ENCODE data around the gene ITM2A. TPM values are rescaled to one million over a fixed set of nuclear protein-coding genes. Genes with fewer than 3 reads are reported as not detected.

The ITM2A gene
- total RNA-seq (10 to 100 TPM in 2 of 6 donors, 1 to 10 TPM in 4; 4.8 to 14.2 (median 8.3) TPM), polyA plus RNA-seq (1 to 10 TPM; 2.1 to 3.9 TPM)

GRCh38 chrX:79366873-79367749 lies at the start of gene ITM2A:
ITM2A (minus strand) TSS chrX:79367334; CDS start chrX:79367215, 119 bp downstream.
- Histone ChIP-seq H3K27ac (no peak within 1 kb of the TSS), H3K9me3 (no peaks in the 10 kb centered on the region), H3K36me3 (no peaks in the 10 kb centered on the region), H3K4me1 (no peaks in the 10 kb centered on the region), H3K4me3 (peak within 1 kb of the TSS in 2 of 4 donors; percentile 18 to 40), H3K27me3 (peaks cover 0 to 12% (median 3%) of the 10 kb centered on the region in 4 donors)
- WGBS, 2 donors = 4 to 16% methylated on average over 37 to 38 of the region's 38 CpGs
- ATAC-seq (peak; percentile 46 to 72 (median 60)), DNase-seq (peak; percentile 3 to 59 (median 20)), FAIRE-seq (no peak)
- intact Hi-C loops (cut with DNase I) = no loop called here
- no peak for TF ChIP-seq CTCF (IDR thresholded peaks at IDR 0.05)

GRCh38 chrX:79415056-79415455 lies 47.9 kb upstream of the ITM2A start:
- Histone ChIP-seq H3K36me3 (no peaks in the 10 kb centered on the region), H3K27me3 (peaks cover 0 to 10% (median 4%) of the 10 kb centered on the region in 4 donors), H3K4me3 (no peak overlapping the region), H3K27ac (no peak overlapping the region), H3K9me3 (no peaks in the 10 kb centered on the region), H3K4me1 (no peaks in the 10 kb centered on the region)
- no peak for FAIRE-seq
- no peak for DNase-seq
- WGBS, 2 donors = 12 to 26% methylated on average over 2 of the region's 2 CpGs
- no peak for ATAC-seq
- intact Hi-C loops (cut with DNase I) = no loop called here
- no peak for TF ChIP-seq CTCF (IDR thresholded peaks at IDR 0.05)

- no peaks in the 10 kb centered on the region for H3K9me3 ChIP-seq
- no peak for FAIRE-seq
- WGBS, 2 donors = 44% methylated on average over 7 of the region's 7 CpGs
- H3K4me3 ChIP-seq = no peak overlapping the region
- TF ChIP-seq CTCF (IDR thresholded peaks at IDR 0.05) = no peak
- H3K27ac ChIP-seq = no peak overlapping the region
- no peaks in the 10 kb centered on the region for H3K36me3 ChIP-seq
- no peaks in the 10 kb centered on the region for H3K4me1 ChIP-seq
- no peak for ATAC-seq
- H3K27me3 ChIP-seq = peaks cover 0 to 10% (median 4%) of the 10 kb centered on the region in 4 donors
- intact Hi-C loops (cut with DNase I) = no loop called here
- no peak for DNase-seq
These were observed 46.8 kb upstream of the ITM2A start for GRCh38 chrX:79413963-79414362.

GRCh38 chrX:79412972-79413371 lies 45.8 kb upstream of the ITM2A start:
- intact Hi-C loops (cut with DNase I) = no loop called here
- peak; percentile 93 for FAIRE-seq
- no peak for DNase-seq
- Histone ChIP-seq H3K9me3 (no peaks in the 10 kb centered on the region), H3K27me3 (peaks cover 0 to 9% (median 4%) of the 10 kb centered on the region in 4 donors), H3K4me1 (no peaks in the 10 kb centered on the region), H3K36me3 (no peaks in the 10 kb centered on the region), H3K4me3 (peak overlapping the region in 1 of 4 donors; percentile 8), H3K27ac (no peak overlapping the region)
- peak in 2 of 4 donors; percentile 3 to 27 for TF ChIP-seq CTCF (IDR thresholded peaks at IDR 0.05)
- 5 to 10% methylated on average over 6 of the region's 6 CpGs for WGBS, 2 donors
- ATAC-seq = peak in 1 of 4 donors; percentile 30

- TF ChIP-seq CTCF (IDR thresholded peaks at IDR 0.05) = no peak
- 23 to 35% methylated on average over 3 of the region's 3 CpGs for WGBS, 2 donors
- DNase-seq = no peak
- no peak overlapping the region for H3K4me3 ChIP-seq
- peaks cover 0 to 9% (median 3%) of the 10 kb centered on the region in 4 donors for H3K27me3 ChIP-seq
- intact Hi-C loops (cut with DNase I) = no loop called here
- peak; percentile 70 for FAIRE-seq
- ATAC-seq = no peak
- H3K9me3 ChIP-seq = no peaks in the 10 kb centered on the region
- H3K36me3 ChIP-seq = no peaks in the 10 kb centered on the region
- no peak overlapping the region for H3K27ac ChIP-seq
- no peaks in the 10 kb centered on the region for H3K4me1 ChIP-seq
These were observed 45.0 kb upstream of the ITM2A start for GRCh38 chrX:79412166-79412565.
